Adrenal gland (tissue), 12 donors: Measurements from ENCODE around the gene MIEF1. TPM values are rescaled to one million over a fixed set of nuclear protein-coding genes. Genes with fewer than 3 reads are reported as not detected.

Experiments
- DNase-seq, 7 donors: peaks; one replicate each; pipeline ENCODE4 v3.0.0-alpha.2; 2019 to 2020
- H3K27ac ChIP-seq, 5 donors: fragments of 200-600 bp; sonication (generic) in 4 of 5; 1 replicate in 3 of 5; 2 replicates in 2 of 5; pipeline versions ENCODE4 v1.5.1 to v1.8.0; 2016 to 2020; ENCODE audit warnings: mild to moderate bottlenecking in 1 of 5
- H3K27me3 ChIP-seq: fragments of 200-600 bp; 2 replicates; pipeline ENCODE4 v1.8.0; 2021
- H3K36me3 ChIP-seq, 2 donors: fragments of 200-600 bp; replicated peaks in 1 of 2; 1 replicate in 1 of 2; 2 replicates in 1 of 2; pipeline versions ENCODE4 v1.5.1 to v1.8.0; 2018 to 2022
- H3K4me1 ChIP-seq, 2 donors: fragments of 200-600 bp; replicated peaks in 1 of 2; 1 replicate in 1 of 2; 2 replicates in 1 of 2; pipeline versions ENCODE4 v1.5.1 to v1.8.0; 2018 to 2021
- H3K4me3 ChIP-seq, 4 donors: fragments of 200-600 bp; sonication (generic) in 3 of 4; one replicate each; pipeline ENCODE4 v1.5.1; 2016 to 2018
- H3K9me3 ChIP-seq, 3 donors: fragments of 200-600 bp; sonication (generic) in 1 of 3; replicated peaks in 1 of 3; 1 replicate in 2 of 3; 2 replicates in 1 of 3; pipeline versions ENCODE4 v1.5.1 to v1.8.0; 2016 to 2021
- CTCF ChIP-seq, 6 experiments: fragments of 450-650 bp in 4 of 6; fragments of 200-600 bp in 2 of 6; sonication (generic) in 1 of 6; IDR thresholded peaks; 1 replicate in 5 of 6; 2 replicates in 1 of 6; pipeline versions ENCODE4 v1.5.1 to v1.8.0; 2016 to 2021; ENCODE audit warnings: antibody characterized with exemption in 6 of 6, mild to moderate bottlenecking in 2 of 6, moderate library complexity in 1 of 6
- POLR2A ChIP-seq, 2 donors: fragments of 450-650 bp; IDR thresholded peaks; one replicate each; pipeline ENCODE4 v1.6.1; 2017; ENCODE audit warnings: antibody characterized with exemption in 2 of 2, mild to moderate bottlenecking in 2 of 2, moderate library complexity in 1 of 2
- WGBS, 4 donors: extraction: QIAGEN DNeasy Blood & Tissue Kit in 2 of 4; methylation state at CpG; one replicate each; pipeline versions ENCODE4 v1.1.5 to v1.1.7; 2013 to 2017; 5-methylcytosine and 5-hydroxymethylcytosine counted together
- intact Hi-C, 2 donors: fragments of 100-400 bp; cut with DNase I; formaldehyde crosslinking; loops; one replicate each; pipeline versions ENCODE4 v1.14.1 to v1.15.0; 2022 to 2023
- polyA plus RNA-seq, 3 donors: library from polyadenylated mRNA; stranded (reverse); fragments of 200-250 nt in 2 of 3; fragments of 350-450 nt in 1 of 3; fragmentation: Illumina TruSeq in 1 of 3; extraction: RNeasy Lipid Tissue Mini Kit (QIAGEN cat#74804) in 1 of 3; gene quantifications; one replicate each; pipeline ENCODE4 v1.2.3, GENCODE V29; 2013 to 2014
- total RNA-seq, 9 donors: library from RNA; depleted of rRNA in 4 of 9; stranded (reverse); fragments of >200 nt in 4 of 9; fragments of 120-200 nt in 1 of 9; fragmentation: NEBNext Ultra II Directional in 1 of 9; extraction: Animal tissue kit (Norgen Biotek cat#: 25700) in 1 of 9; gene quantifications; one replicate each; pipeline versions ENCODE4 v1.1.0 to v1.2.4, GENCODE V29; 2013 to 2023
- donor health status: healthy with polysubstance abuse.
- donor health status: Bipolar disorder and iron deficiency.
- donor health status: DM: yes; HTN: yes; CAD: no.
- donor health status: DM: no; HTN: no; CAD: no.
- donor health status: DM: no; HTN: no; CAD: no.
- donor health status: DM: yes; HTN: yes; CAD: no.

Gene MIEF1
- total and polyA plus RNA-seq, 12 donors = 5.1 to 44.2 (median 26.7) TPM

GRCh38 chr22:39498368-39498767 lies 3.7 kb upstream of the MIEF1 start:
- H3K9me3 ChIP-seq = no peaks in the 10 kb centered on the region
- intact Hi-C loops = loop anchor here (10.0 kb wide), 3 partner anchors 64 to 324 kb away; no protein-coding TSS in a partner anchor
- DNase-seq = peak in 2 of 7 donors; percentile 57 to 82
- no peaks in the 10 kb centered on the region for H3K36me3 ChIP-seq
- peaks cover 19 to 24% of the 10 kb centered on the region in 2 donors for H3K4me1 ChIP-seq
- 45 to 57% (median 50%) methylated on average over 2 of the region's 2 CpGs for WGBS, 4 donors
- TF ChIP-seq POLR2A (IDR thresholded peaks at IDR 0.05) (no peak), CTCF (IDR thresholded peaks at IDR 0.05) (no peak)
- no peaks in the 10 kb centered on the region for H3K27me3 ChIP-seq
- H3K4me3 ChIP-seq = no peak overlapping the region
- H3K27ac ChIP-seq = peak overlapping the region in 1 of 5 donors; percentile 12

- TF ChIP-seq POLR2A (IDR thresholded peaks at IDR 0.05) = no peak
- TF ChIP-seq CTCF (IDR thresholded peaks at IDR 0.05) = no peak
- DNase-seq = no peak
- Histone ChIP-seq H3K27me3 (no peaks in the 10 kb centered on the region), H3K4me1 (peaks cover 24 to 28% of the 10 kb centered on the region in 2 donors), H3K9me3 (no peaks in the 10 kb centered on the region), H3K4me3 (no peak overlapping the region), H3K27ac (peak overlapping the region in 1 of 5 donors; percentile 12), H3K36me3 (peaks cover 0 to under 1% of the 10 kb centered on the region in 2 donors)
- intact Hi-C loops = loop anchor here (10.0 kb wide), 3 partner anchors 64 to 324 kb away; no protein-coding TSS in a partner anchor
- 64 to 73% (median 67%) methylated on average over 3 of the region's 3 CpGs for WGBS, 4 donors
Measured at GRCh38 chr22:39498802-39499201, 3.3 kb upstream of the MIEF1 start.

DNA sequence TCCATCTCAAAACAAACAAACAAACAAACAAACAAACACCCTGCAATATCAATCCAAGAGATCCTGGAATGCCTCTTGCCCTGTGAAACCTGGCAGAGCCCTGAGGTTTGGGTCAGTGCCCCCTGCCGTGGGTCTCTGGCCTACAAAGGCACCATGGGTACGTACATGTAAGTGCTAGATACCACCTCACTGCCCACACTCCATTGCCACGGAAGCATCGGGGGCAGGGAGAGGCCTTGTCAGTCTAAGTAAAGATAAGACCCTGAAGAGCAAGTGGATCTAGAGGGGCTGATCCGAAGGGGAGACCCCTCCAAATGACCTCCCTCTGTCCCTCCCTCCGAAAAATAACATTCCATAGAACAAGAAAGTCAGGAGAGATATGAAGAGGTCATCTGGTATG lies 2.0 kb upstream of the MIEF1 start:
- H3K9me3 ChIP-seq = no peaks in the 10 kb centered on the region
- peak overlapping the region in 1 of 5 donors; percentile 93 for H3K27ac ChIP-seq
- no peak for DNase-seq
- H3K4me1 ChIP-seq = peaks cover 24 to 30% of the 10 kb centered on the region in 2 donors
- H3K27me3 ChIP-seq = no peaks in the 10 kb centered on the region
- peaks cover 0 to 13% of the 10 kb centered on the region in 2 donors for H3K36me3 ChIP-seq
- no peak overlapping the region for H3K4me3 ChIP-seq
- TF ChIP-seq CTCF (IDR thresholded peaks at IDR 0.05) (no peak), POLR2A (IDR thresholded peaks at IDR 0.05) (no peak)
- intact Hi-C loops = no loop called here
- 76 to 84% (median 81%) methylated on average over 6 of the region's 6 CpGs for WGBS, 4 donors

DNA sequence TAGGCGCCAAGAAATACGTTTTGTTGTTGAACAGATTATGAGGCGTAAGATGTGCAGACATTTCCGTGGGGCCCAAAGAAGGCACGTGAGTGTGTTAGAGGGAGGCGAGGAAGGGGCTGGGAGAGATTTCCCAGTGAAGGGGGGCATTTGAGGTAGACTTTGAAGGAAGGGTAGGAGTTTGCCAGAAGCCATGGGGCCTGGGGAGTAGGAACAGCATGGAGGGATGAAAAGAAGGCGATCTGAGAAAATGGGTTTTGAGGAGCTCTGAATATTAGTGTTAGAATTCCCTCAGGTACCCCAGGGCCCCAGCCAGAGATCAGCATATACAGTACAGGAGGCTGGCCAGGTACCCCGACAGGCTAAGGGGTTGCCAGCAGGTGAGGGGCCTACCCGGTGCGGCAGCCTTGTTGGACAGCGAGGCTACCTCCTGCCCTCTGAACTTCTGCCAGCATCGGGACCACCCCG lies 414 bp upstream of the MIEF1 start:
- no peak for DNase-seq
- no peaks in the 10 kb centered on the region for H3K27me3 ChIP-seq
- H3K4me1 ChIP-seq = peaks cover 24 to 25% of the 10 kb centered on the region in 2 donors
- WGBS, 4 donors = 32 to 42% (median 34%) methylated on average over 9 to 13 of the region's 13 CpGs
- H3K36me3 ChIP-seq = peaks cover 0 to 29% of the 10 kb centered on the region in 2 donors
- H3K27ac ChIP-seq = peak overlapping the region in 4 of 5 donors; percentile 59 to 95 (median 92)
- peak overlapping the region in 2 of 4 donors; percentile 41 to 90 for H3K4me3 ChIP-seq
- TF ChIP-seq CTCF (IDR thresholded peaks at IDR 0.05) (no peak), POLR2A (IDR thresholded peaks at IDR 0.05) (no peak)
- no peaks in the 10 kb centered on the region for H3K9me3 ChIP-seq
- intact Hi-C loops = loop anchor here in 1 of 2 donors (2.0 kb wide), 1 partner anchor 17 kb away; no protein-coding TSS in a partner anchor
